Sciatic nerve (tissue), 2 donors: ENCODE data around the gene MTMR12. TPM values are rescaled to one million over a fixed set of nuclear protein-coding genes. Genes with fewer than 3 reads are reported as not detected.

Experiments
- ATAC-seq: fragments of 200-7000 bp; cut with Tn5 transposase; one replicate; pipeline ENCODE4 v1.9.1; 2020; ENCODE audit warnings: mild to moderate bottlenecking, moderate library complexity
- DNase-seq: peaks from one replicate; pipeline ENCODE4 v3.0.0-alpha.2; 2020; ENCODE audit warnings: low spot score
- intact Hi-C: fragments of 100-400 bp; cut with DNase I; formaldehyde crosslinking; loops from one replicate; pipeline ENCODE4 v1.14.2; 2022
- total RNA-seq: library from RNA; stranded (reverse); fragmentation: NEBNext Ultra II Directional; extraction: Animal tissue kit (Norgen Biotek cat#: 25700); gene quantifications from one replicate; pipeline ENCODE4 v1.2.1, GENCODE V29; 2021
- donor health status: DM: no; HTN: no; CAD: no.
- donor health status: DM: no; HTN: no; CAD: no.

The MTMR12 gene
- total RNA-seq, 1 donor from 2014 or later = 40.6 TPM

DNA sequence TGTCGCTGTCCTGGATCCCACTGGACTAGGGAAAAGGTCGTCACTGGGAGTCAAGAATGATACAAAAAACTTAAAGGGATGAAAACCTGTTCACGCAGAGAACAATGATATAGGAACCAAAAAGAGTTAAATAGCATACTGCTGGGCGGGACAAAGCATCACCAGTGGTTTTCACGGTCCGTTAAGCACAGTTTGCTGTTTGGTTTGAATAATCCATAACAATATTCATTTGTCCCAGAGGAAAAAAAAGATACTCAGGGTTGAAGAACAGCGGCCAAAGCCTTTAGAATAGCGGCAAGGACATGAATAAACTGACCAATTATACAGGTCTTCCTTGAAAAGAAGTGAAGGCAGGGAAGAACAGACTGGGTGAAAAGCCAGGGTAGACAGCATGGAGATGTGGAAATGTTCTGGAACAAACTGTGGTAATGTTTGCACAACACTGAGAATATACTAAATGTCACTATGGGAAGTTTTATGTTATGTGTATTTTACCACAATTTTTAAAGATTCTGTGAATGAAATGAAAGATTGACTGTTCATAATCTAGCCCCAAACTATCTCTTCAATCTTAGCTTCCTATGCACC lies 60.8 kb downstream of the MTMR12 start:
- intact Hi-C loops = no loop called here
- ATAC-seq (no peak), DNase-seq (no peak)

DNA sequence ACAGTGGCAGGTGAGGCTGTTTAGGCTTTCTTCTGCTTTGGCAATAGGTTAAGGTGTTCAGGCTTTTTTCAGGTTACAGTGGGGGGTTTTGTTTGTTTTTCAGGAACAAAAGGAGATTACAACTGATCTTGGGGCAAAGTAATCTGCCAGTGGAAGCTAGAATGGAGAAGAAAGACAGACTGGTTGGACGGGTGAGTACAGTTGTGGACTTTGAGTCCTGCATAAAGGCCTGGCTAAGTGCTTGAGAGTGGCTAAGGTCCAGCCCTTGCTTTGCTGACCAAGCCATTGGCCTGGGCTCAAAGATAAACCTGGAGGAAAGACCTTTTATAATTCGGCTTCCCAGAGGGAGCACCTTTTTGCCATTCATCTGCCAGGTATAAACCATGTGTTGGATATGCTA lies 63.1 kb downstream of the MTMR12 start:
- ATAC-seq (no peak), DNase-seq (no peak)
- intact Hi-C loops = no loop called here

DNA sequence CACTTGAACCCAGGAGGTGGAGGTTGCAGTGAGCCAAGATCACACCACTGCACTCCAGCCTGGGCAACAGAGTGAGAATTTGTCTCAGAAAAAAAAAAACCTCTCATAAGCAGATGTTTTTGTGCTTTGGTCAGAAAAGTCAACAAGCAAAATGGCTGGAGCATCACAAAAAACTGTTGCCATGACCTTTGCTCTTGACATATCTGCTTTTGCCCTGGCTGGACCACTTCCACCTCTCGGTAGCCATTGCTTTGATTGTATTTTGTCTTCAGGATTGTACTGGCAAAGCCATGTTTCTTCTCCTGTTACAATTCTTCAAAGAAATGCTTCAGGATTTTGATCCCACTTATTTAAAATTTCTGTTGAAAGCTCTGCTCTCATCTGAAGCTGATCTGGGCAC lies 67.0 kb downstream of the MTMR12 start:
- ATAC-seq = no peak
- intact Hi-C loops = no loop called here
- DNase-seq = no peak

DNA sequence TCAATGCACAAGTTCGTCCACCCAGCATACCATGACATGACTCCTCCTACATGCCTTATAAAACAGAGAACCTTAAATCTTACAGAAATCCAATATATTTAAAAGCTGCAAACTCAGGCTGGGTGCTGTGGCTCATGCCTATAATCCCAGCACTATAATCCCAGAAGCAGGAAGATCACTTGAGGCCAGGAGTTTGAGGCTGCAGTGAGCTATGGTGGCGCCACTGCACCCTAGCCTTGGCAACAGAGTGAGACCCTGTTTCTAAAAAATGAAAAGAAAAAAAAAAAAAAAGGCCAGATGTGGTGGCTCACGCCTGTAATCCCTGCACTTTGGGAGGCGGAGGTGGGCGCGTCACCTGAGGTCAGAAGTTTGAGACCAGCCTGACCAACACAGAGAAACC lies 68.7 kb downstream of the MTMR12 start:
- no peak for ATAC-seq
- DNase-seq = no peak
- intact Hi-C loops = no loop called here

DNA sequence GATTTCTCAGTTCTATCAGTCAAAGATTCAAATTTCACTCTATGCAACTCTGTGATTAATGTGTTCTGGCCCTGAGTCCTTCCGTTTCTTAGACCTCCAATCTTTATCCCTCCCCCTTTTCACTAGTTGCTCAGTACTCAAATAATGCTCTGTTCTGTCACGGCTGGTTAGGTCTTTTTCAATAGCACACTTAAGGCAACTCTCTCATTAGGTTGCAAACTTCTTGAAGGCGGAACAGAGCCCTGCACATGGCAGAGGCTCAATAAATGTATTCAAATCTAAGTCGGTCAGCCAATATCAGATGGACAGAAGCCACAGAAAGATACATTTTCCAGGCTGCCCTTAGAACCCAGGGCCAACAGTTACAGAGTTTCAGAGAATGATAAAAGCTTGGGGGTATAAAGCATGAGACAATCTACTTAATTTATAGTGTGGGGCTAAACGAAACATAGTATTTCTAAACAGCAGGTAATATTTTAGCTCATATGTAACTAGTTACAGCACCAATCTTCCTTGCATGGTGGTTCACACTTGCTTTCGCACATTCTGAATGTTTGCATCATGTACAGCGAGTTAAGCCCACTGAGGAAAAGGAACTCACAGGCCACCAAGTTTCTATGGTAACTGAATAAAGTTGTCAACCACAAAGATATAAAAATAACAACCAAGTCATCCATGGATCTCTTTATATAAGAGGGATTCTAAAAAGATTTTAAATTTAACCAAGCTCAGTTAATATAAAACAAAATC lies 71.5 kb downstream of the MTMR12 start:
- intact Hi-C loops = no loop called here
- no peak for ATAC-seq
- DNase-seq = no peak

DNA sequence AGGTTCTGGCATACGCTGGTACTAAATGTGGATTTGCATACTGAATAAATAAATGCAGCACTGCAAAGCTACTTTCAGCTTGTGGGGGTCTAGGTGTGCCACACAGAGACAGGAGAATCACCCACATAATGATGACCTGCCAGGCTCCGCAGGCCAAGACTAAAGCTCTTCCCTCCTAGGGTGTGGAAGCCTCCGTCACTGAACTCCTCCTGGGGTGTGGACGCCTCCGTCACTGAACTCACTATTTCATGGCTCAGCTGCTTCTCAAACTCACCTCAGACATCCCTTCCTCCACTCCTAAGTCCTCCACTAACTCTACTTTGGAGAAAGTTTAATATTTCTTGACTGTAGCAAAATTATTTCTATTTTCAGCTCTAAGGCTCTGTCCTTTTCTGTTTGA lies 73.4 kb downstream of the MTMR12 start:
- no peak for DNase-seq
- intact Hi-C loops = loop anchor here (10.0 kb wide), 1 partner anchor 355 kb away; no protein-coding TSS in a partner anchor
- no peak for ATAC-seq

DNA sequence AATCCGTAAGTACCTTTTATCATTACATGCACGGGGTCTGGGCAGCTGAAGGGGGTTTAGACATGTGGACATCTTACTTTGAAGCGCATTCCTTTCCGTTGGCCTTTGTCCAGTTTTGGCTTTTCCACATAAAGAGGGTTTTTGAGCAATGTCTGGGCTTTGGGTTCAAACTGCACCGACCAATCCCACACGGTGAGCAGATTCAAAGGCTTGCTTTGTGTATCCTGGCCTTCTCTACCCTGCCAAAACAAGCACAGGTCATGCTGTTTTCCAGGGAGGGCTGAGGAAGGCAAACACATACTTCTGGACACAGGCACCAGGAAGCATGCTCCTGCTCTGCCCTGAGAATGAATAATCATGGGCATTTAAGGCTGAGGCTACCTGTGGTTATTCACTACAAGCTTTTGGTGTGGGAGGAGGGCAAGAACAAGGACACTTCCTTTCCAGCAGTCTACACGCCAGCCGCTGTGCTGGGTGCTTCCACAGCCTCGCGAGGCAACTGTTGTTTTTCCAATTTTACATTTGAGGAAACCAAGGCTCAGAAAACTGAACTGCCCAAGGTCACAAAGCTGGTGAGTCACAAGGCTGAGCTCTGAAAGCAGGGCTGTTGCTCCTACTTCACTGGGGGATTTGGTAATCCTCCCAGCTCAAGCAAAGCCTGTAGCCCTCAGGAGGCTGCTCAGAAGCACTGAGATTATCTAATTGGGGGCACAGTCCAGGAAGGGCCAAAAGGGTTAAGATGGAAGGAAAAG lies 78.9 kb downstream of the MTMR12 start:
- ATAC-seq (peak; percentile 90), DNase-seq (no peak)
- intact Hi-C loops = loop anchor here (5.0 to 10.0 kb wide), 2 partner anchors 98 to 361 kb away; no protein-coding TSS in a partner anchor

DNA sequence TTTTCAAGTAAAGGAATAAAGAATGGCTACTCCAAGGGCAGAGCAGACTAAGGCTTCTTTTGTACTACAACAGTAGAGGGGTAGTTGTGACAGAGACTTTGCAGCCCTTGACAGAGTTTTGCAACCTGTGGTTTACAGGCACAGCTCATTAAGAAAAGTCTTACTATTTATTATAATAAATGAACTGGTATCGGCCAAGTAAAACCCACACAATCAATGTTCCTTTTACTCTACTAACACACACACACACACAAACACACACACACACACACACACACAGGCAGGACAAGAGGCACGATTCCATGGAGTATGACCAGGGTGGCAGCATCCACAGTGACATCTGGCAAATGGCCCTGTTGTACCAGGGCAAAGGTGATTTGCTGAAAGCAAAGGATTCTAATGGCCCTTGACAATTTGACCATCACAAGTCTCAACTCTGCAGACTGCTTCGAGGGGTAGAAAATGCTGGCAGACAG lies 79.5 kb downstream of the MTMR12 start:
- intact Hi-C loops = loop anchor here (5.0 to 10.0 kb wide), 2 partner anchors 99 to 362 kb away; no protein-coding TSS in a partner anchor
- ATAC-seq (peak; percentile 40), DNase-seq (no peak)

DNA sequence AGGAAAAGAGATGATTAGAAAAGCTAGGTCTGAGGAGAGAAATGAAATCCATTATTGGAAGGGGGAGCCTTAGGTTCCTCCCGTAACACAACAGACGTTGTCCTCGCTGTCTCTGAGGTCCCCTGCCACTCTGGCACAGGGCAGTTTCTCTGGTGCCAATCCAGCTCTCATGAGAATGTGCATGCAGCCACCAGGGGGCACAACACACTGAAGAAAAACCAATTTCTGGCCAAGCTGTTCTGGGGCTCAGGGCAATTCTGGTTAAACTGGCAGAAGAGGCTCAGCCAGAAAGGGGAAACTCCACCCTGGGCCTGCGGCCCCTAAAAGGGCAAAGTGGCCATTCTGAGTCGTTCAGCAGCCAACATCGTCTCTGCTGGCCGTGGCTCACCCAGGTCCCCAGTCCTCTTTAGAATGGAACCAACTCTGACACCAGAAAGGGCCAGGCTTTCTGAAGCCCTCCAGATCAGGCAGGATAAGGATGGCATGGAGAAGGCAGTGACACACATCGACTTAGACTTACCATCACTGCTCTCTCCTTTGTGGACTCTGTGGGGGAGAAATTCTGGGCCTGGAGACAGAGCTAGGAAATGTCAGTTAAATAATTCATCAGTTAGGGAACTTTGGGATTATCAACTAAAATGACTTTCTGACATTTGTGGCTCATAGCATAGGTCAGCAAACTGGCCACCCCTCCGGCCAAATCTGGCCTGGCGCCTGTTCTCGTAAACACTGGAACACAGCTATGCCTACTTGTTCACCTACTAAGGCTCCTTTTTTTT lies 80.1 kb downstream of the MTMR12 start:
- peak; percentile 85 for DNase-seq

DNA sequence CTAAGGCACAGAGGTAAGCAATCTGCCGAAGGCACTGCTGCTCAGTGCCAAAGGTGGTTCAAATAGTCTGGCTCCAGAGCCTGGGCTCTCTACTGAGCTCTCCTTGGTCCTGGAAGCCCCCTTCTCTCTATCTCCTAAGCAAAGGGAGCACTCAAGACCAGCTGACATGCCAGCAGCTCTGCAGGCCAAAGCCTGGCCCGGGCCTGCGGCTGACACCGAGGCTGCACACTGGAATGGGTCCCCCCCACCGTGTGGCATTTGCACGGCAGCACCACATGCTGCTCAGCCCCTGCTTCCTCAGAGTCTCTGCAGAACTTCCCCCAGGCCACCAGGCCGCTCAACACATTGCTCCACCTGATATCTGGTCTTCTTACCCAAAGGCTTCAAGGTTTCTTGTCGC lies 80.8 kb downstream of the MTMR12 start:
- ATAC-seq = no peak
- no peak for DNase-seq
- intact Hi-C loops = loop anchor here (5.0 to 10.0 kb wide), 2 partner anchors 100 to 363 kb away; no protein-coding TSS in a partner anchor

More for the DNA sequence above, 80.1 kb downstream of the MTMR12 start:
- intact Hi-C loops = loop anchor here (5.0 to 10.0 kb wide), 2 partner anchors 100 to 362 kb away; no protein-coding TSS in a partner anchor
- peak; percentile 83 for ATAC-seq

DNA sequence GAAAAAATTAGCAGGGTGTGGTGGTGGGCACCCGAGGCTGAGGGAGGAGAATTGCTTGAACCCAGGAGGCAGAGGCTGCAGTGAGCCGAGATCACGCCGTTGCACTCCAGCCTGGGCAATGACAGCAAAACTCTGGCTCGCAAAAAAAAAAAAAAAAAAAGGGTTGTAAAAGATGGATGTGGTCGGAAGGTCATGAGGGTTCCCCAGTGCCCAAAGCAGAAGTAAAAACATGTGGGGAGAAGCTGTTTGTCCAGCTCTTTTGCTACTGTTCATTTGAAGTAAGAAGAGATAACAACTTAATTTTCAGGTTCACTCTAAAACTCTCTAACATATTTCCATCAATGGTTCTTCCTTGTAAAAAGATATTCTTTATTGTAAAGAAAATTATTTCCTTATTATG lies 81.5 kb downstream of the MTMR12 start:
- intact Hi-C loops = loop anchor here (5.0 to 10.0 kb wide), 2 partner anchors 101 to 364 kb away; no protein-coding TSS in a partner anchor
- ATAC-seq (no peak), DNase-seq (no peak)

DNA sequence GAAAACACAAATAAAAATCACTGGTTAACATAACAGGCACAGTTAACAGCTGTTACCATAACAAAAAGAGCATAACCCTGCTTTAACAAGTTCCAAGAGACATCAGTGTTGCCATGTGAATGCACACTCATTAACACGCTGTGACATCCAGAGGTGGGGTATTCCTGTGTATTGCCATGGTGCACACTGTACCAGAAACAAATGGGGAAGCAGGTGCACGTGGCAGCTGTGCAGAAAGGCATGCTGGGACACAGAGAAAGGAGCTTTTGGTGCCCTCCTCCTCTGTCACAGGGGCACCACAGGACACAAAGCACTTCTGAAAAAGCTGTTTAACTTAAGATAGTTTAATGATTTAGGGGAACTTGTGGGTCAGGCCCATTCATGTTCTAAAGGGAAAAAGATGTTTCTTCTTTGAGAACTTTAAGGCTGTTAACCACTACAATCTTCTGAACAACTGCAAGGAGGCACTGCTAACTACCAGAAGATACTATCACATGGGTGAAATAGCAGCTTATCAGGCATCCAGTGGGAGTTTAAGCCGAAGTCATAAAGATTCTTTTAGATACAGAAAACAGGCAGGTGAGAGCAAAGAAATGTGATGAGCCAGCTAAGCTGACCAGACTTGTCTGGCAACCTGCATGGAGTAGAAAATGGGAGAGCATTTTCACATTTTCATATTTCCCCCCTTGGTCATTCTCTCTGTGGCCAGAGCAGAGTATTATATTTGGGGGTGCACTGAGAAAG lies 82.2 kb downstream of the MTMR12 start:
- DNase-seq (no peak), ATAC-seq (no peak)
- intact Hi-C loops = loop anchor here (5.0 to 10.0 kb wide), 2 partner anchors 102 to 364 kb away; no protein-coding TSS in a partner anchor

DNA sequence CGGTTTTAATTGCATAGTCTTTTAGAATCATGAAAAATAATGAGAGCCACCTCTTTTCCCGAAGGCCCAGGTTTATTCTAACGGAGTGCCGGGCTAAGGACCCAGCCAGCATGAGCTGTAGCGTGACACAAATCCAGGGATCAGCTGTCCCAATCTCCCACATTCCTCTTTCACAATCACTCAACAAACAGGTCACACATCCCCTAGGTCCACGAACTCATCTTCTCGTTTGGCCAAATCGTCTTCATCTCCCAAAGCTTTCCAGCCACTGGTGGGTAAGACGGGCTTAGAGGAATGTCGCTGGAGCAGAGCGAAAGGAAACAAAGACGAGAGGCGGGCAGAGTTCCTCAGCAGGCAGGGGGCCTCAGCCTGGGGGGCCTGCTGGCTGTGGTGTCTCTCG lies 83.2 kb downstream of the MTMR12 start:
- intact Hi-C loops = no loop called here
- ATAC-seq (no peak), DNase-seq (no peak)

DNA sequence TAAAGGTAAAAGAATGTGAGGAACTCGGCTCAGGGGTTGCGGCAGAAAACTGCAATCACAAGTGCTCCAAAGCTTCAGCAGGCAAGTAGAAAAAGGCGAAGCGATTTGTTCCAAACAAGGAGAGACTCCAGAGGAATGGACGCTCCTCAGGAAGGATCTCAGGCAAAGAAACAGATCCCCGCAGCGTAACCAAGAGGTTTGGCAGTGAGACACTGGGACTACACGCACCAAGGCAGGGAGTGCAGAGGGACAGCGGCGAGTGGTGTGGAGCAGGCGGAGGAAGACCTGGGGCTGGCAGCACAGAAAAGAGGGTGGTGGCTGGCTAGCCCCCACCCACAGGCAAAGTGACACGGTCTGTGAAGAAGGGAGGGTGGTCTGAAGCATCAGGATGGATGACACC lies 83.9 kb downstream of the MTMR12 start:
- ATAC-seq (no peak), DNase-seq (no peak)
- intact Hi-C loops = no loop called here

DNA sequence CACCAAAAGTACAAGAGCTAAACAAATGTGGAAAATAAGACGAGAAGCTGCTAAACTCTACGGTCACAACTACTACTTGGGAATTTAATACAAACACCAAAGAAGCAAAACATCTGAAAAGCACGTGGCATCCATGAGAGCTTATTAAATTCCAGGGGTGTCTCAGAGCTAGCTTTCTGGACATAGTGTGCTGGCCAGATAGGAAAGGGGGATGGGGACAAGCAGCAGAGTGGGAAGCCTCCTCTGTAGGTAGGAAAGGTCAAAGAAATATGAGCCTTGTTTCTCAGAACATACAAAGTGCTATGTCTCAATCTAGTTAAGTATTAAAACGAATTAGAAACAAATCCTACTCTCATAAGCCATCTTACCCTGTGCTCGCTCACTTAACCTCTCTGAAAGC lies 87.3 kb downstream of the MTMR12 start:
- ATAC-seq (peak; percentile 92), DNase-seq (no peak)
- intact Hi-C loops = no loop called here

DNA sequence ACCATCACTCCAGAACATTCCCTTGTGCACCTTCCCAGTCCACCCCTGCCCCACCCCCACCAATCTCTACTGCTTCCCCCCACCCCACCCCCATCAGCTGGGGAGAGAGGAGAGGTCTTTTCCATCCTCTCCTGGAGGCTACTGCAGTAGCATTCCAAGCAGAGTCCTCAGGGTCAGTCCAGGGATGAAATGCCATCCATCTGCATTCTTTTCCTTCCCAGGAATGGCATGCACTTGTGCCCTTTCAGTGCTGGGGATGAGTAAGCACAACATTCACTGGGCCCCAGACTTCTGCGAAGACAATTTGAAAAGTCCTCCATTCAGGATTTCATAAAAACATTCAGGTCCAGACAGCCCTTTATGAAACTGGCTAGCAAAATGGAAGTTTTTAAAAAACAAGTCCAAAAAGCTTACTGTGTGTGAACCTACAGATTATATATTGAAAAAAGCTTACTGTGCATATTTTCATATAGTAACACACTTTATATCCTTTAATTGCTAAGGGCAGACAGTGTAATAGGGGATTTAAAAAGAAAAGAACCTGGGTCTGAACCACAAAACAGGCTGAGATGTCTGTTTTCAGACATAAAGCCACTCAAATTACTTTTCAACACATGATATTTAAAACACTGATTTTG lies 88.6 kb downstream of the MTMR12 start:
- intact Hi-C loops = no loop called here
- peak; percentile 22 for ATAC-seq

DNA sequence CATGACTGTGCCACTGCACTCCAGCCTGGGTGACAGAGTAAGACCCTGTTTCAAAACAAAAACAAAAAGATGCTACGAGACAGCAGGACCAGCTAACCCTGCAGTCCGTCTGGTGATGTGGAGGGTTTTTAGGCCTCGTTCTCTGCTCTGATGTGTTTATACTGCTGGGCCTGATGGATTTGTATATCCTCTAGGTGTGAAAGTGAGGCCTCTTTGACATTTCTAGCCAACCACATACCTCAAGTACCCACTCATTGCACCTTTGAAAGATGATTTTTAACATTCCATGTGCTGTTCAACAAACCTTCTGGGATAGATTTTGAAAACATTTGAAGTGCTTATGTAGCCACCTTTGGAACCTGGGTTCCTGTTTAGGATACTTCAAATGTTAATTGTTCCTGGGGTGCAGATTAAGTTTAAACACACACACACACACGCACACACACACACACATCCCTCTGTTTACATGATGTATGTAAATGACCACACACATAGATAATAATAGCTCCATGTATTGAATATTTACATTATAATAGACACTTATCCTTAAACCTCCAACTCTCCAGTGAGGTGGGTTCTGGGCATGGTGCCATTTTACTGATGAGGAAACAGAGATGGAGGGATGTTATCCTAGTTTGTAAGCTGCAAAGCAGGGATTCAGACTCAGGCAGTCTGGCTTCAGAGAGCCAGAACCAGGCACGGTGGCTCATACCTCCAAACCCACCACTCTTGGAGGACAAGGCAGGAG lies 89.8 kb downstream of the MTMR12 start:
- ATAC-seq (no peak), DNase-seq (no peak)
- intact Hi-C loops = no loop called here

More for the DNA sequence above, 88.6 kb downstream of the MTMR12 start:
- DNase-seq = no peak
